Chondrocyte (in vitro differentiated cells): ENCODE measurements around the gene EHD2. TPM values are rescaled to one million over a fixed set of nuclear protein-coding genes. Genes with fewer than 3 reads are reported as not detected.

Experiments
- DNase-seq: peaks from one replicate; pipeline ENCODE4 v3.0.0; 2021; ENCODE audit warnings: mixed read lengths, low spot score
- H3K27ac Mint-ChIP-seq: one replicate; pipeline ENCODE4 v1.8.0; 2021; ENCODE audit warnings: mild to moderate bottlenecking, moderate library complexity, mixed read lengths; ENCODE audit not compliant: unreplicated experiment
- H3K27me3 Mint-ChIP-seq: 2 replicates; pipeline ENCODE4 v1.8.0; 2021; ENCODE audit warnings: low read depth, mixed read lengths
- H3K36me3 Mint-ChIP-seq: 2 replicates; pipeline ENCODE4 v1.8.0; 2021; ENCODE audit warnings: low read depth, mixed read lengths
- H3K4me1 Mint-ChIP-seq: 2 replicates; pipeline ENCODE4 v1.8.0; 2021; ENCODE audit warnings: low read depth, mild to moderate bottlenecking, mixed read lengths
- H3K4me3 Mint-ChIP-seq: one replicate; pipeline ENCODE4 v1.8.0; 2021; ENCODE audit warnings: mild to moderate bottlenecking, moderate library complexity, mixed read lengths; ENCODE audit not compliant: unreplicated experiment
- H3K9me3 Mint-ChIP-seq: 2 replicates; pipeline ENCODE4 v1.8.0; 2021; ENCODE audit warnings: low read depth, mixed read lengths
- total RNA-seq: library from RNA; stranded (reverse); gene quantifications from 3 replicates; pipeline ENCODE4 v1.2.1, GENCODE V29; 2021
- TF ChIP-seq, protein P1 (sequence below): fragments of 200-600 bp; sonication (generic); IDR thresholded peaks from 2 replicates; pipeline ENCODE4 v1.5.0; 2021; ENCODE audit warnings: antibody characterized with exemption, mild to moderate bottlenecking, moderate library complexity

Gene EHD2
- total RNA-seq, 1 donor from 2014 or later: 493 TPM

DNA sequence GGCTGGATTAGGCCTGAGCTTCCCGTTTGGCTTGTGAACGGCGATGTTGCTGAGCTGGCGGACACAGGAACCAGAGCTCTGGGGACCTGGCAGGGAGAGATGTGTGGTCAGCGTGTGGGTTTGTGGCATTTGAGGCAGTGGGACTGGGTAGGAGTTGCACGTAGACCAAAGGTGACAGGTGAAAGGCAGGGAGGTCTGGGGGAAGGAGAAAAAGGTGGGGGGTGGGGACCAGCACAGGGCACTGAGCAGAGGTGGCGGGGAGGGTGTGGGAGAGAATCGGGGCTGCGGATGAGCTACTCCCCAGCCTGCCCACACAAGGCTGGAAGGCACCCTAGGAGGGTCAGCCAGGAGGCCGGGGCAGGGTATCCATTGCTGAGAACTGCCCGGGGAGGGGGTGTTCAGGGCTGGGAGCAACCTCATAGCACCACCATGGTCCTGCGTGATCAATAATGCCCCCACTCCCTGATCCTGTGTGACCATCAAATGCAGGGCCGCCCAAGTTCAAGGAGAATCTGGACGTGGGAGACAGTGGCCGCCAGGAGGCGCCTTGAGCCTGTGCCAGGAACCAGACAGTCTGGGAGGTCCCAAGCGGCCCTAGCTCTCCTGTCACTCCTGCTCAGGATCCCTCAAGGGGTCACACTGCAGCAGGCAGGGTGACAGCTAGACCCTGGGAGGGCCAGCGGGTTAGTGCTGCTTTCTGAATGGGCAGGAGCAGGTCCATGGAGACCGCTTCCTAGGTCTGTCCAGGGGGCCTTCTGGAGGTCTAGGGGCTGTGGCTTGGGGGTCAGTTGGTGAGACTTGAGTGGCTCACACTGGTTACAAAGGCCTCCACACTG is 52.5 kb downstream of the EHD2 start:
- H3K27me3 Mint-ChIP-seq: peaks cover 7% of the 10 kb centered on the region
- no peak overlapping the region for H3K4me3 Mint-ChIP-seq
- no peaks in the 10 kb centered on the region for H3K36me3 Mint-ChIP-seq
- TF ChIP-seq, protein P1, sequence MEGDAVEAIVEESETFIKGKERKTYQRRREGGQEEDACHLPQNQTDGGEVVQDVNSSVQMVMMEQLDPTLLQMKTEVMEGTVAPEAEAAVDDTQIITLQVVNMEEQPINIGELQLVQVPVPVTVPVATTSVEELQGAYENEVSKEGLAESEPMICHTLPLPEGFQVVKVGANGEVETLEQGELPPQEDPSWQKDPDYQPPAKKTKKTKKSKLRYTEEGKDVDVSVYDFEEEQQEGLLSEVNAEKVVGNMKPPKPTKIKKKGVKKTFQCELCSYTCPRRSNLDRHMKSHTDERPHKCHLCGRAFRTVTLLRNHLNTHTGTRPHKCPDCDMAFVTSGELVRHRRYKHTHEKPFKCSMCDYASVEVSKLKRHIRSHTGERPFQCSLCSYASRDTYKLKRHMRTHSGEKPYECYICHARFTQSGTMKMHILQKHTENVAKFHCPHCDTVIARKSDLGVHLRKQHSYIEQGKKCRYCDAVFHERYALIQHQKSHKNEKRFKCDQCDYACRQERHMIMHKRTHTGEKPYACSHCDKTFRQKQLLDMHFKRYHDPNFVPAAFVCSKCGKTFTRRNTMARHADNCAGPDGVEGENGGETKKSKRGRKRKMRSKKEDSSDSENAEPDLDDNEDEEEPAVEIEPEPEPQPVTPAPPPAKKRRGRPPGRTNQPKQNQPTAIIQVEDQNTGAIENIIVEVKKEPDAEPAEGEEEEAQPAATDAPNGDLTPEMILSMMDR: peak; percentile 88
- H3K9me3 Mint-ChIP-seq: no peaks in the 10 kb centered on the region
- no peaks in the 10 kb centered on the region for H3K4me1 Mint-ChIP-seq
- H3K27ac Mint-ChIP-seq: no peak overlapping the region
- no peak for DNase-seq

DNA sequence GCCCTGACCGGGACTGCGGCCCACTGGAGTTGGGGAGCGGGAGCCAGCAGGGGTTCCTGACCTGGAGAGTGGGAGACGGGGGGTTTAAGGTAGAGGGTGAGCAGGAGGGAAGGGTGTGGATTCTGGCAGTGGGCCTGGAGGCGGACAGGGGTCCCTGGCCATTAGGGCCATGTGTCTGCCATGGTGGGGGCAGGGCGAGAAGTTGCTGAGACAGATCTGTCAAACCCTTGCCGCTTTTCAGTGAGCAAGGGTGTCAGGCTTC is 53.1 kb downstream of the EHD2 start:
- TF ChIP-seq, protein P1: no peak
- H3K9me3 Mint-ChIP-seq: no peaks in the 10 kb centered on the region
- H3K4me1 Mint-ChIP-seq: no peaks in the 10 kb centered on the region
- H3K27me3 Mint-ChIP-seq: peaks cover 7% of the 10 kb centered on the region
- no peak for DNase-seq
- H3K36me3 Mint-ChIP-seq: no peaks in the 10 kb centered on the region
- no peak overlapping the region for H3K27ac Mint-ChIP-seq
- H3K4me3 Mint-ChIP-seq: no peak overlapping the region

DNA sequence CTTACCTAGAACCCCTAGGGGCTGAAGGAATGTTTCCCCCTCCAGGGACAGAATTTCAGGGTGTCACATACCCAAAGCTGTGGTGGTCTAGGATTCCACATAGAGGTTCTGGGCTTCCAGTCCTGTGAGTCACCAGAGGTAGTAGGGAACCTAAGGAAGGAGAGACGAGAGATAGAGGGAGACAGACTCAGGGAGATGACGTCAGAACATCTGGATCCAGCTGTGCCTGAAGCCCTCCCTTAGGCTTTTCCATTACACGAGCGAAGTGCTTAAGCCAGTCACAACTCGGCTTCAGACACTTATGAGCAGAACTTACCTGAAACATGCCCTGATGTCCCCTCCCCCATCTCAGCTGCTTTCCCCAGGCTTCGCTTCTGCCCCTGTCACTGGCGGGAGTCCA is 53.4 kb downstream of the EHD2 start:
- H3K4me3 Mint-ChIP-seq: no peak overlapping the region
- H3K27me3 Mint-ChIP-seq: peaks cover 7% of the 10 kb centered on the region
- no peaks in the 10 kb centered on the region for H3K9me3 Mint-ChIP-seq
- no peaks in the 10 kb centered on the region for H3K36me3 Mint-ChIP-seq
- H3K4me1 Mint-ChIP-seq: no peaks in the 10 kb centered on the region
- H3K27ac Mint-ChIP-seq: no peak overlapping the region
- TF ChIP-seq, protein P1: no peak
- DNase-seq: no peak

DNA sequence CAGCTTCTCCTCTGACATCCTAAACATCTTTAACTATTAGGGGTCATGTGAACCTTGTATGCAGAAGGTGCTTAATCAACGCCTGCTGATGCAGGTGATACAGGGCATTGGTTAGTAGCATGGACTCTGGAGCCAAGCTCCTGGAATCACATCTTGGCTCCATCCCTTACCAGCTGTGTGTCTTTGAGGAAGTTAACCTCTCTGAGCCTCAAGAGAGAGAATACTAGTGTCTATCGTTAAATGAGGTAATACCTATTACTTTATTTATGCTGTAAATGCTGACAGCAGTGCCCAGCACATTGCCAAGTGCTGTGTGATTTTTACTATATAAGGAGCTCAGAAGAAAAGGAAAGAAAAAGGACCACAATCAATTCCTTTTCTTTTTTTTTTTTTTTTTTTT is 54.1 kb downstream of the EHD2 start:
- peaks cover 7% of the 10 kb centered on the region for H3K27me3 Mint-ChIP-seq
- no peaks in the 10 kb centered on the region for H3K9me3 Mint-ChIP-seq
- no peak overlapping the region for H3K27ac Mint-ChIP-seq
- H3K4me1 Mint-ChIP-seq: no peaks in the 10 kb centered on the region
- H3K4me3 Mint-ChIP-seq: no peak overlapping the region
- H3K36me3 Mint-ChIP-seq: no peaks in the 10 kb centered on the region
- no peak for DNase-seq
- TF ChIP-seq, protein P1: no peak

DNA sequence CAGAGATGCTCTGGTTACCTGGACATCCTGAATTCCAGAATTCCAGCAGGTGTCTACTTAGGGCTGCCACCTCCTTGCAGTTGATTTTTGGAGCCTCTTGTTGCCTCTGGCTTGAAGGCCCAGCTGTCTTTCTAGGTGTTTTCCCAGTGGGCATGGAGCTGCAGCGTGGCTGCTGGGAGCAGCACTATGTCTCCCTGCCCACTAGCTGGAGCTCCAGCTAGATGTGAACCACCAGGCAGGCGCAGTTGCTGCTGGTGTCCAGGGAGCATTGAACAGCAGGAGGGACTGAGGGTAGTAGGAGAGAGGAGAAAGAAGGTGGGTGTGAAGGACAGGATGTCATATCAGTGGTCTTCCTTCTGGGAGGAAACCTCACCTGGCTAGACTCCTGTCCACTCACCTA is 55.4 kb downstream of the EHD2 start:
- no peaks in the 10 kb centered on the region for H3K36me3 Mint-ChIP-seq
- no peak overlapping the region for H3K4me3 Mint-ChIP-seq
- peaks cover 7% of the 10 kb centered on the region for H3K27me3 Mint-ChIP-seq
- no peak overlapping the region for H3K27ac Mint-ChIP-seq
- TF ChIP-seq, protein P1: no peak
- H3K4me1 Mint-ChIP-seq: no peaks in the 10 kb centered on the region
- no peaks in the 10 kb centered on the region for H3K9me3 Mint-ChIP-seq
- no peak for DNase-seq
